HG03558 (cell line): ENCODE results near the gene GALP.
"Not testable (repeated sequence)": the region's sequence is repeated elsewhere in the genome, so short reads cannot be mapped to it uniquely, and the experiment has no call there.

Experiments
- ATAC-seq: cut with Tn5 transposase; IDR thresholded peaks from one replicate; pipeline ENCODE4 v1.9.1; 2021; ENCODE audit warnings: moderate number of reproducible peaks; ENCODE audit not compliant: unreplicated experiment; ENCODE audit errors: extremely low read depth

Gene GALP

DNA sequence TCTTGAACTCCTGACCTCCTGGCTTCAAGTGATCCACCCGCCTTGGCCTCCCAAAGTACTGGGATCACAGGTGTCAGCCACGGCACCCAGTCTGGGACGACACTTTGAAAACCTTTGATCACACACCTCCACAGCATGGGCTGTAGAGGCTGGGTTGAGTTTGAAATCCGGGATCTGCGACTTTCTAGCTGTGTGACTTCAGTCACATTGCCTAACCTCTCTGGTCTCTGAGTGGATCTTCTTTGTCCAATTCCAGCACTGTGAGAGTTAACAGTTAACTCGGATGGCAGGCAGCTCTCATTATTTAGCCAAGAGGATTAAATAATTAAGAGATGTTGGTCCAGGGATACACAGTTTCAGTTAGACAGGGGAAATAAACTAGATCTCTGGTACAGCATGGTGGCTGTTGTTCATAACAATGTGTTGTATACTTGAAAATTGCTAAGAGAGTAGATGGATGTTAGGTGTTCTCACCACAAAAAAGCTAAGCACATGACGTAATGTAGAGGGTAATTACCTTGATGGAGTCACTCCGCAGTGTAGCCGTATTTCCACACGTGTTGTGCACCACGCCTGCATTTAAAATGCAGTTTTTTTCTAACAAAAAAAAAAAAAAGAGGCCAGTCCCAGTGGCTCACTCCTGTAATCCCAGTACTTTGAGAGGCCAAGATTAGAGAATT is 1.9 kb downstream of the GALP start:
- no peak for ATAC-seq

- ATAC-seq: no peak
These were observed 14.0 kb downstream of the GALP start for GRCh38 chr19:56189785-56190184.

- no peak for ATAC-seq
These were observed 15.3 kb downstream of the GALP start for GRCh38 chr19:56191115-56191514.

- ATAC-seq: no peak
These were observed 15.9 kb downstream of the GALP start for GRCh38 chr19:56191711-56192110.

DNA sequence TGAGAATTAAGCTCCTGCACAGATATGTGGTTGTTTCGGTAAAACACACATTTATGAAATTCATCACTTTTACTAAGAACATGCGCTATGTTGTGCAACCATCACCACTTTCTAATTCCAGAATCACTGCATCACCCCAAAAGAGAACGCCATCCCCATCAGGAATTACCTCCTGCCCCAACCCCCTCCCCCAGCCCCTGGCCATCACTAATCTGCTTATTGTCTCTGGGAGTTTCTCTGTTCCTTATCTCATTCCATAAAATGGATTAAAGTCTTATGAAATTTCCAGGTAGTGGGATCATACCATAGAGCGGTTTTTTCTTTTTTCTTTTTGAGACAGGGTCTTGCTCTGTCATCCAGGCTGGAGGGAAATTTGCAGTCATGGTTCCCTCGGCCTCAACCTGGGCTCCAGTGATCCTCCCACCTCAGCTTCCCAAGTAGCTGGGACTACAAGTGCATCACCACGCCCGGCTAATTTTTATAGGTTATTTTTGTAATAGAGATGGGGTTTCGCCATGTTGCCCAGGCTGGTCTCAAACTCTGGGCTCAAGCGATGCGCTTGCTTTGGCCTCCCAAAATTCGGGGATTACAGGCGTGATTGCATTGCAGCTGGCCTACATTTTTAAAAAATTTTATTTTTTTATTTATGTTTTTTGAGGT is 18.3 kb downstream of the GALP start:
- ATAC-seq: no peak

DNA sequence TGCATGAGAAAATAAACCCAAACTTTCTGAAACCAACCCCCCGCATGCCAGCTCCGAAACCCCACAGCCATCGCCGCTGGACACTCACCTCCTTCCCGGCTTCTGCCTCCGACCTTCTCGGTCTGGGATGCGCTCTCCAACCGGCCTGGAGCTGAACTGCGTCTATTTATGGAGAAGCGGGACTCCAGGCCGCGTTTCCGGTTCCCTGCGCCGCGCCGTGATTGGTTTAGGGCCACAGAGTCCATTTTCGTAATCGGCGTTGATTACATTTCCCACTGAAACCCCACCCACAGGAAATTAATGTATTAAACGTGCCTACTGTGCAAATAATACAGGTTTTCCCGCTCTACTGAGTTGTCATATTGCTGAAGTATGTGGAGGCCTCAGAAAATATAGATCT is 21.8 kb downstream of the GALP start, which contains the start of gene ZSCAN5B:
Gene ZSCAN5B (minus strand): TSS at position 138 of the 400 bp plus-strand sequence. CDS start 4,731 bp downstream, outside the sequence.
- not testable (repeated sequence) for ATAC-seq

GRCh38 chr19:56199687-56200086 is 23.9 kb downstream of the GALP start:
- no peak for ATAC-seq

DNA sequence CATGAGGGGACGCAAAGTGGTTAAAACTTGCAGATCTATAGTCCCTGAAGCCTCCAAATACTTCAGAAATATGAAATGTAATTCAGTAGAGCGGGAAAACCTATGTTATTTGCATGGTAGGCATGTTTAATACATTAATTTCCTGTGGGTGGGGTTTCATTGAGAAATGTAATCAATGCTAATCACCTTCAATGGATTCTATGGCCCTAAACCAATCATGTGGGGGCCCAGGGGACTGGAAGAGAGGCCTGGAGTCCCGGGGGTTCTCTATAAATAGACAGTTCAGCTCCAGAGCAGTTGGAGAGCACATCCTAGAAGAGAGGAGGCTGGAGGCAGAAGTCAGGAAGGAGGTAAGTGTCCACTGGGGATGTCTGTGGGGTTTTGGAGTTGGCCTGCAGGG is 26.2 kb downstream of the GALP start, which contains the start of gene ZSCAN5C:
Gene ZSCAN5C (plus strand): TSS at position 301 of the 400 bp plus-strand sequence. CDS start 3,641 bp downstream, outside the sequence.
- ATAC-seq: no peak

DNA sequence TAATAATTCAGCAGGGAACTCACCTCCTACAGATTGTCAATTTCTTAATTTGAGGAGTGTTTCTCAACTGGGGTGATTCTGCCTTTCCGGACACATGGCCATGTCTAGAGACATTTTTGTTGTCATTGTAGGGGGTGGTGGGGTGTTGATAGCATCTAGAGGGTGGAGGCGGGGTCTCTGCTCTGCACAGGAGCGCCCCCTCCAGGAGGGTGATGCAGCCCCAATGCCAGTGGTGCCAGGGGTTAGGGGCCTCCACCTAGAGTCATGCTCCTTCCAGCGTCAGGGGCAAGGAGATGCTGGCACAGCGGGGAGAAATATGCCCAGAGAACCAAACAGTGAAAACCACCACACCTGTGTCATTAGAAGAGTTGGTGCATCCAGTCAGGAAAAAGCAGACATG is 31.8 kb downstream of the GALP start:
- ATAC-seq: not testable (repeated sequence)

- no peak for ATAC-seq
These were observed 33.3 kb downstream of the GALP start for GRCh38 chr19:56209091-56209490.

GRCh38 chr19:56210036-56210435 is 34.2 kb downstream of the GALP start:
- ATAC-seq: not testable (repeated sequence)

DNA sequence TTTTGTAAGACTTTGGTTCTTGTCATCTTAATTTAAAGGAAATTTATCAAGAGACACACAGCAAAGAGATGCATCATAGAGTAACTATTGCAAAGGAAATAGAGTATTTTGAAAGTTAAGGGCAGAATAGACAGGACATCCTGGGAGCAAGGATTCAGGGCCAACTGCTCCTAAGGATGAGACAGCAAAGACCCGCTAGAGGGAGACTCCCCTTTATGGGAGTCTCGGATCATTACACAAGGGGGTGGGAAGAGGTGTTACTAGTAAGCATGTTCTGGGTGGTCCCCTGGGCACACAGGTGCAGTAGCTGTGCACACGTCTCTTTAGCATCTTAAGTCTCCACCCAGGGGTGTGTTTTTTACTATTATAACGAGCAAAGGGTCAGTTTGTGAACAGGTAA is 35.9 kb downstream of the GALP start:
- ATAC-seq: no peak

DNA sequence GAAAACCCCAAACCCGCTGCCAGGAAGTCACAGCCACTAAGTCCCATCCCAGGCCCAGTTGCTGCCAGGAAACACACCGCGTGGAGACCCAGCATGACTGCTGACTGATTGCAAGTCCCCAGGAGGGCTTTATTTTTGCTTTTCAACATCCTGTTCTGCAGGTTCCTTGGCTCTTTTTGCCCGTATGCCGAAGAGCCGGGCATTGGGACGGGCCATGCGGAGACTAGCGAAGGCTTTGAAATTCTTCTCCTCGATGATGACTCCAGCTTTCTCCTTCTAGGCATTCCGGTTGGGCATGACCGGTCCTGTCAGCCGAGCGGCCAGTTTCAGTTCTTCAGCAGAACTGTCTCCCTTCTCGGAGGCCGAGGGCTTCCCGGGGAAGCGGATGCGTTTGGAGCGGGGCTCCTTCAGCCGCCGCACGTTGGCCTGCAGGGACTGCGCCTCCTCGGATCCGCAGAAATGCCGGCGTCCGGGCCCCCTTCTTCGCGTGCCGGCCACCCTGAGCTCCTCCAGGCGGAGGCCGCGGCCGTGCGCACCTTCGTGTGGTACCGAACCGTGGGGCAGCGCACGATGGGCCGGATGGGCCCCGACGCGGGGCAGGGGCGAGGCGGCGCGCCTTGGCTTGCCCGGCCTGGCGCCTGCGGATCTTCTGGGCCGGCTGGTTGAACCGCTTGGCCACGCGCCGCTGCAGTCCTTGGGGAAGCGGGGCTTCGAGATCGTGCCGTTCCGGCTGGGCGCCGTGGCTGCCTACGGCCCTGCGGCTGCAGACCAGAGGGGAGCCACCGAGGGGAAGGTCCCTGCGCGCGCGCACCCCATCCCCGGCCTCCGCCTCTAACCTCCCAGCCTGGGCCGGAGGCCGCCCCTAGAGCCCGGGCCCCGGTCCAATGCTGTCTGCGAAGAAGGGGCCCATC is 41.5 kb downstream of the GALP start:
- ATAC-seq: no peak

- ATAC-seq: no peak
These were observed 43.2 kb downstream of the GALP start for GRCh38 chr19:56218961-56219360.

DNA sequence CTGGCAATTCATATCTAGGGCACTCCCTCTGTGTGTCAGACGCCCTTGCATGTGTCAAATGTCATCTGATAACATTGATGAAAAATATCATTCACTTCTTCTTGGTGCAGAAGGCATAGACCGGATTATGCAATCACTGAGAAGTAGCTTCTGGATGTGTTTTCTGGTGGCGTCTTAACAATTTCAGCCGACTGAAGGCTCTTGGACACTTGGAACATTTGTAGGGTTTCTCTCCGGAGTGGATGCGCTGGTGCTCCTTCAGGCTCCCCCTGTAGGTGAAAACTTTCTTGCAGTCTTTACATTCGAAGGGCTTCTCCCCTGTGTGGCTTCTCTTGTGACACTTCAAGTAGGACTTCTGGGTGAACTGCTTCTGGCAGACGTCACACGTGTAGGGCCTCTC is 45.6 kb downstream of the GALP start:
- not testable (repeated sequence) for ATAC-seq

GRCh38 chr19:56221851-56222250 is 46.0 kb downstream of the GALP start:
- ATAC-seq: no peak

DNA sequence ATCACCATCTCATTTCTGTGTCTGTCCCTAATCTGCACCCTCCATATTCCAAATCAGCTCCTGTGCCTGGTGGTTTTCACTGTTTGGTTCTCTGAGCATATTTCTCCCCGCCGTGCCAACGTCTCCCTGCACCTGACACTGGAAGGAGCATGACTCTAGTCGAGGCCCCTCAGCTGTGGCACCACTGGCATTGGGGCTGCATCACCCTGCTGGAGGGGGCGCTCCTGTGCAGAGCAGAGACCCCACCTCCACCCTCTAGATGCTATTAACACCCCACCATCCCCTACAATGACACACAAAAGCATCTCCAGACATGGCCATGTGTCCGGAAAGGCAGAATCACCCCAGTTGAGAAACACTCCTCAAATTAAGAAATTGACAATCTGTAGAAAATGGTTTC is 47.1 kb downstream of the GALP start:
- ATAC-seq: no peak

DNA sequence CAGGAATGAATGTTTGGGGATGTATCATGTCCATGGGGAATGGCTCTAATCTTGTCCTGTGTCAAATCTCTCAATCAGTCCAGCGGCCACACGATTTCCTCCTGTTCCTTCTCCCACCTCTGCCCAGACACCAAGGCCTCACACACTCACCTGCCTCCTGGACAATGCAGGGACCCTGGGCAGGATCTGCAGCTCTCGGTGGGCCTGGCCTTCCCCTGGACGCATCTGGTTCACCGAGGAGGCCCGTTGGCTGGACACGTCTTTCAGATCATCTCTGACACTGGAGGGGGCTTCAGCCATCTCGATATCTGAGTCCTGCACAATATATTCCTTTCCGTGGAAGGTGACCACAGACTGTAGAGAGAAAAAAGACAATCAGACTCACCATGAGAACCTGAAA is 47.7 kb downstream of the GALP start:
- ATAC-seq: no peak
